Heart left ventricle (tissue), 13 donors: ENCODE data around the gene PAK4.

Experiments
- POLR2A ChIP-seq, 2 donors: fragments of 450-650 bp; IDR thresholded peaks; one replicate each; pipeline ENCODE4 v1.6.1; 2017; ENCODE audit warnings: antibody characterized with exemption in 2 of 2, mild to moderate bottlenecking in 2 of 2, moderate library complexity in 2 of 2
- TF ChIP-seq, protein P1 (sequence below), 12 donors: fragments of 200-600 bp; sonication (generic) in 4 of 12; IDR thresholded peaks; one replicate each; pipeline versions ENCODE4 v1.5.0 to v1.8.0; 2018 to 2022; ENCODE audit warnings: antibody characterized with exemption in 12 of 12, mild to moderate bottlenecking in 5 of 12
- donor health status: ischemic (EF 13 %, LVEDD 7.1; RV severe dilation, severe dysfunction).
- donor health status: DM: no; HTN: yes; CAD: no.
- donor health status: DM: no; HTN: no; CAD: no.
- donor health status: ischemic (EF 25% LVEDD 6.9; RV normal size, moderate dysfunction).
- donor health status: ischemic (EF 25% LVEDD 5.7; RV mildly dilated, moderate dysfunction).
- donor health status: ischemic (EF 35%, LVEDD 5.7; RV mildly dilated, moderate dysfunction).
- donor health status: nonischemic (EF 11% LVEDD 7.7; RV severe dilation, severe dysfunction).
- donor health status: DM: yes; HTN: yes; CAD: no.
- donor health status: PGD.
- donor health status: ischemic (EF 29% LVEDD 5.4; RV normal size, mild dysfunction).
- donor health status: nonischemic (EF 23%, LVEDD 6.1; RV moderate dilation, normal function).

DNA sequence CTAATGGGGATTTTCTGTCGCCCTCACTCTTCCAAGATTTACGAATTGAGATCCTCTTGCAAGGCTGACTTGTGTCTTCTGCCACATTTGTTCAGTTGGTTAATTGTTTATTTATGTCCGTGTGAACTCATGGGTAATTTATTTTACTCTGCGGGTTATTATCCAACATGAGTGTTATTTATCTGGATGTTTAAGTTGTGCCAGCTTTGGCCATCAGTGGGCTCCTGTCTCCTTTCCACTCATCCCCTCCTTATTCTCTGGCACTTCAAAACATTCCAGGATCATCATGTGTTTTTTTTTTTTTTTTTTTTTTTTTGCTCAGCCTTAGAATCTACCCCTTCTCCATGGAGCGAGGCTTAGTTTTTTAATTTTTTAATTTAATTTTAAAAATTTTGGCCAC is 22.4 kb upstream of the PAK4 start:
- TF ChIP-seq, protein P1, sequence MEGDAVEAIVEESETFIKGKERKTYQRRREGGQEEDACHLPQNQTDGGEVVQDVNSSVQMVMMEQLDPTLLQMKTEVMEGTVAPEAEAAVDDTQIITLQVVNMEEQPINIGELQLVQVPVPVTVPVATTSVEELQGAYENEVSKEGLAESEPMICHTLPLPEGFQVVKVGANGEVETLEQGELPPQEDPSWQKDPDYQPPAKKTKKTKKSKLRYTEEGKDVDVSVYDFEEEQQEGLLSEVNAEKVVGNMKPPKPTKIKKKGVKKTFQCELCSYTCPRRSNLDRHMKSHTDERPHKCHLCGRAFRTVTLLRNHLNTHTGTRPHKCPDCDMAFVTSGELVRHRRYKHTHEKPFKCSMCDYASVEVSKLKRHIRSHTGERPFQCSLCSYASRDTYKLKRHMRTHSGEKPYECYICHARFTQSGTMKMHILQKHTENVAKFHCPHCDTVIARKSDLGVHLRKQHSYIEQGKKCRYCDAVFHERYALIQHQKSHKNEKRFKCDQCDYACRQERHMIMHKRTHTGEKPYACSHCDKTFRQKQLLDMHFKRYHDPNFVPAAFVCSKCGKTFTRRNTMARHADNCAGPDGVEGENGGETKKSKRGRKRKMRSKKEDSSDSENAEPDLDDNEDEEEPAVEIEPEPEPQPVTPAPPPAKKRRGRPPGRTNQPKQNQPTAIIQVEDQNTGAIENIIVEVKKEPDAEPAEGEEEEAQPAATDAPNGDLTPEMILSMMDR (IDR thresholded peaks at IDR 0.05), result no peak
- no peak for TF ChIP-seq POLR2A (IDR thresholded peaks at IDR 0.05)
